ENCODE data around the gene ATF4.

ATF4 gene

DNA sequence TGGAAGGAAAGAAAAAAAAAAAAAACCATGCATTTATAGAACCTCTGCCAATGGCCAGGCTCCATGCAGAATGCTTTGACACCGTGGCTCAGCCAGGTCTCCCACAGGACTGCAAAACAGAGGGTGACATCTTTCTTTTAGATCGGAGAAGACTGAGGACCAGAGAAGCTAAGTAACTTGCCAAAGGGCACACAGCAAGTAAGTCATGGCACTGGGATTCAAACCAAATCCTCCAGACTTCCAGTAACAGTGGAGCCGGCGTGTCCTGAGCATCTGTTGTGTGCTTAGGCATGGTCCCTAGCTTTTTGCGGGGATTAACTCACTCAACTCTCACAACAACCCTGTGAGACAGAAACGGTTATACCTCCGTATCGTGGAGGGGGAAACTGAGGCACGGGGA, 42.8 kb upstream of the ATF4 start:
- no peak for TF ChIP-seq TAF1 (IDR thresholded peaks at IDR 0.05; ENCODE audit: borderline replicate concordance, insufficient read depth, low read length)
- TF ChIP-seq, protein P1, sequence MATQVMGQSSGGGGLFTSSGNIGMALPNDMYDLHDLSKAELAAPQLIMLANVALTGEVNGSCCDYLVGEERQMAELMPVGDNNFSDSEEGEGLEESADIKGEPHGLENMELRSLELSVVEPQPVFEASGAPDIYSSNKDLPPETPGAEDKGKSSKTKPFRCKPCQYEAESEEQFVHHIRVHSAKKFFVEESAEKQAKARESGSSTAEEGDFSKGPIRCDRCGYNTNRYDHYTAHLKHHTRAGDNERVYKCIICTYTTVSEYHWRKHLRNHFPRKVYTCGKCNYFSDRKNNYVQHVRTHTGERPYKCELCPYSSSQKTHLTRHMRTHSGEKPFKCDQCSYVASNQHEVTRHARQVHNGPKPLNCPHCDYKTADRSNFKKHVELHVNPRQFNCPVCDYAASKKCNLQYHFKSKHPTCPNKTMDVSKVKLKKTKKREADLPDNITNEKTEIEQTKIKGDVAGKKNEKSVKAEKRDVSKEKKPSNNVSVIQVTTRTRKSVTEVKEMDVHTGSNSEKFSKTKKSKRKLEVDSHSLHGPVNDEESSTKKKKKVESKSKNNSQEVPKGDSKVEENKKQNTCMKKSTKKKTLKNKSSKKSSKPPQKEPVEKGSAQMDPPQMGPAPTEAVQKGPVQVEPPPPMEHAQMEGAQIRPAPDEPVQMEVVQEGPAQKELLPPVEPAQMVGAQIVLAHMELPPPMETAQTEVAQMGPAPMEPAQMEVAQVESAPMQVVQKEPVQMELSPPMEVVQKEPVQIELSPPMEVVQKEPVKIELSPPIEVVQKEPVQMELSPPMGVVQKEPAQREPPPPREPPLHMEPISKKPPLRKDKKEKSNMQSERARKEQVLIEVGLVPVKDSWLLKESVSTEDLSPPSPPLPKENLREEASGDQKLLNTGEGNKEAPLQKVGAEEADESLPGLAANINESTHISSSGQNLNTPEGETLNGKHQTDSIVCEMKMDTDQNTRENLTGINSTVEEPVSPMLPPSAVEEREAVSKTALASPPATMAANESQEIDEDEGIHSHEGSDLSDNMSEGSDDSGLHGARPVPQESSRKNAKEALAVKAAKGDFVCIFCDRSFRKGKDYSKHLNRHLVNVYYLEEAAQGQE (IDR thresholded peaks at IDR 0.05; ENCODE audit: insufficient read depth in 1 of 2, low read depth in 2 of 2, low read length in 2 of 2) = no peak
- no peak for TF ChIP-seq POLR2AphosphoS5 (IDR thresholded peaks at IDR 0.05; ENCODE audit: low read depth, low read length)
- TF ChIP-seq FOXP2 (optimal IDR thresholded peaks at IDR 0.05; ENCODE audit: borderline replicate concordance, extremely low read depth, extremely low read length, insufficient read depth) = no peak
- TF ChIP-seq SIN3A (IDR thresholded peaks at IDR 0.05; ENCODE audit: borderline replicate concordance, insufficient read depth, low read length) = no peak

DNA sequence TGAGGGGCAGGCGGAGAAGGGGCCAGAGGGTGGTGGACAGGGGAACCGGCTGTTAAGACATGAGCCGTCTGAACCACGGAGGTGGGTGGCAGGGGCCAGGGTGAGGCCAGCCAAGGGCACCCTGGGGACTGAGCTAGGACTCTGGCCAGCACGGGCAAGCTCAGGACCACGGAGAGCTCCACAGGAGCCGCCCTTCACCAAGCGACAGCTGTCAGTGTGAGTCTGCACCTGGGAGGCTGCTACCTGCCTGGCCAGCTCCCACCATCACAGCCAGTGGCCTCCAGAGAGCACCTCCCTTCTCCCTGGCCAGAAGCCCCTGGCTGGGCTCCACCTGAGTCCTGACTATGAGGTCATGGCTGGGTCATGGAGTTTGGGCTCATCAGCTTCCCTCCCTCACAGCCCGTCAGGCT, 41.9 kb upstream of the ATF4 start:
- no peak for TF ChIP-seq TAF1 (IDR thresholded peaks at IDR 0.05; ENCODE audit: borderline replicate concordance, insufficient read depth, low read length)
- TF ChIP-seq, protein P1 (IDR thresholded peaks at IDR 0.05; ENCODE audit: insufficient read depth in 1 of 2, low read depth in 2 of 2, low read length in 2 of 2) = peak; percentile 95 to 96

DNA sequence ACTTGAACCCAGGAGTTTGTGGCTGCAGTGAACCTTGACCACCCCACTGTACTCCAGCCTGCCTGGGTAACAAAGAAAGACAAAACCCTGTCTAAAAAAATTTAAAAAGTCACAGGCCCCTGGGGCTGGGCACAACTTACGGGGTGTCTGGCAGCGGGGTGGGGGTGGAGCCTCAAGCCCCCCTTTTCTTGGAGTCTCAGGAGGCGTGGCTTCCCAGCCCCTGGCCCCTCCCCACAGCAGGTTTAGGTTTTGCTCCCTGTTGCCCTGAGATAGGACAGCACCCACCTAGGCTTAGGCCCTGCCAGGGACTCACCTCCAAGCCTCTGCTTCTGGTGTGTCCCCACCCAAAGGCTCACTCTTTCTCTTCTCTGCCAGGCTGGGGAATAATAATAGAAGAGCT, 41.1 kb upstream of the ATF4 start:
- TF ChIP-seq, protein P1 (IDR thresholded peaks at IDR 0.05; ENCODE audit: insufficient read depth in 1 of 2, low read depth in 2 of 2, low read length in 2 of 2) = no peak
- TF ChIP-seq TAF1 (IDR thresholded peaks at IDR 0.05; ENCODE audit: borderline replicate concordance, insufficient read depth, low read length) (no peak), POLR2AphosphoS5 (IDR thresholded peaks at IDR 0.05; ENCODE audit: low read depth, low read length) (no peak), FOXP2 (optimal IDR thresholded peaks at IDR 0.05; ENCODE audit: borderline replicate concordance, extremely low read depth, extremely low read length, insufficient read depth) (no peak), SIN3A (IDR thresholded peaks at IDR 0.05; ENCODE audit: borderline replicate concordance, insufficient read depth, low read length) (no peak)

DNA sequence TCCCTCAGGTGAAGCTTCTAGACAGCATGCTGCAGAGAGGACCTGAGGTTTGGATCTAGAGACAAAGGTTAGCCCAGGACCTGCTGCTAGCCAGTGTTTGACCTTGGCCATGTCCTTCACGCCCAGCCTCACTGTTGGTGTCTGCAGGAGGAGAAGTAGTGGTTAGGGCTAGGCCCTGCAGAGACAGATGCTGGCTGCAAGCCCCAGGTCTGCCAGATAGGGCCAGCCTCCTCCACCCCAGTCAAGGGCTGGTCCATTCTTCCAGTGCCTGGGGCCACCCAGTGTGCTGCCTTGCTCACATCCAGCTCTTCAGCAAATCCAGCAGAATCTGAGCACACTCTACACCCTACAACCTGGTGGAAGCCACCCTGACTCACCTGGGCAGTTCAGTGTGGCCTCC, 39.8 kb upstream of the ATF4 start:
- TF ChIP-seq, protein P1 (IDR thresholded peaks at IDR 0.05; ENCODE audit: insufficient read depth in 1 of 2, low read depth in 2 of 2, low read length in 2 of 2) = no peak
- TF ChIP-seq FOXP2 (optimal IDR thresholded peaks at IDR 0.05; ENCODE audit: borderline replicate concordance, extremely low read depth, extremely low read length, insufficient read depth) (no peak), SIN3A (IDR thresholded peaks at IDR 0.05; ENCODE audit: borderline replicate concordance, insufficient read depth, low read length) (no peak), POLR2AphosphoS5 (IDR thresholded peaks at IDR 0.05; ENCODE audit: low read depth, low read length) (no peak), TAF1 (IDR thresholded peaks at IDR 0.05; ENCODE audit: borderline replicate concordance, insufficient read depth, low read length) (no peak)

DNA sequence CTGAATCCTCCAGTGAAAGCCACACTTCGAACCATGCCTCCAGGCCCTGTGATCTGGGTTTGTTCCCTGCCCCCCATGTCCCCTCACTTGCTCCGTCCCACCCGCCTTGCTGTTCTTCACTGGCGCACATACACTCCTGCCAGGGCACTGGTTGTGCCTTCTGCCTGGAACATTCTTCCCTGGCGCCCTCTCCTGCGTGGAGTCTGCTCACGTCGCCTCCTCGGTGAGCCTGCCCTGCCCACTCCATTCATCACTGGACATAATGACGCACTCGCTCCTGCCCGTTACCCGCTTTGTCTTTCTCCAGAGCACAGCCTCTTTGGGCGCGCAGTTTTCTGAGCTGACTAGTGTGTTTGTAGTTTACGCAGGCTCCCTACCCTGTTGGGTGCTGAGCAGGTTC, 39.3 kb upstream of the ATF4 start:
- no peak for TF ChIP-seq TAF1 (IDR thresholded peaks at IDR 0.05; ENCODE audit: borderline replicate concordance, insufficient read depth, low read length)
- TF ChIP-seq POLR2AphosphoS5 (IDR thresholded peaks at IDR 0.05; ENCODE audit: low read depth, low read length) = no peak
- TF ChIP-seq, protein P1 (IDR thresholded peaks at IDR 0.05; ENCODE audit: insufficient read depth in 1 of 2, low read depth in 2 of 2, low read length in 2 of 2) = no peak
- no peak for TF ChIP-seq FOXP2 (optimal IDR thresholded peaks at IDR 0.05; ENCODE audit: borderline replicate concordance, extremely low read depth, extremely low read length, insufficient read depth)
- no peak for TF ChIP-seq SIN3A (IDR thresholded peaks at IDR 0.05; ENCODE audit: borderline replicate concordance, insufficient read depth, low read length)
